NCI-H1436 (cell line): ENCODE results near the gene SLC17A1.

Source experiments
- DNase-seq: peaks from one replicate; lab custom pipeline; 2025; lab: John Stamatoyannopoulos, UW

Gene SLC17A1

GRCh38 chr6:25831532-25832306 lies at the start of gene SLC17A1:
SLC17A1 (minus strand) TSS chr6:25832052; CDS start chr6:25830557, 1,495 bp downstream.
- no peak for DNase-seq

GRCh38 chr6:25880601-25881000 lies 48.7 kb upstream of the SLC17A1 start:
- DNase-seq: no peak

- DNase-seq: no peak
Observed at GRCh38 chr6:25878721-25879322, 47.0 kb upstream of the SLC17A1 start.

- DNase-seq: no peak
Observed at GRCh38 chr6:25875926-25876602, 44.2 kb upstream of the SLC17A1 start.

GRCh38 chr6:25875563-25875905 lies 43.7 kb upstream of the SLC17A1 start:
- no peak for DNase-seq

GRCh38 chr6:25874822-25875562 lies 43.1 kb upstream of the SLC17A1 start:
- no peak for DNase-seq

- no peak for DNase-seq
Observed at GRCh38 chr6:25874118-25874517, 42.3 kb upstream of the SLC17A1 start, which contains the start of gene SLC17A3. SLC17A3 (minus strand) TSS chr6:25874243; CDS start chr6:25868387, 5,856 bp downstream.

- no peak for DNase-seq
Observed at GRCh38 chr6:25872814-25873213, 41.0 kb upstream of the SLC17A1 start.

GRCh38 chr6:25869840-25870239 lies 38.0 kb upstream of the SLC17A1 start:
- DNase-seq: no peak

GRCh38 chr6:25868436-25869183 lies 36.8 kb upstream of the SLC17A1 start:
- no peak for DNase-seq

GRCh38 chr6:25866011-25866410 lies 34.2 kb upstream of the SLC17A1 start:
- no peak for DNase-seq

- no peak for DNase-seq
Observed at GRCh38 chr6:25863360-25863759, 31.5 kb upstream of the SLC17A1 start.

GRCh38 chr6:25862199-25862598 lies 30.3 kb upstream of the SLC17A1 start:
- DNase-seq: no peak

- DNase-seq: no peak
Observed at GRCh38 chr6:25852756-25853155, 20.9 kb upstream of the SLC17A1 start.

- DNase-seq: no peak
Observed at GRCh38 chr6:25851961-25852360, 20.1 kb upstream of the SLC17A1 start.

- no peak for DNase-seq
Observed at GRCh38 chr6:25844518-25844917, 12.7 kb upstream of the SLC17A1 start.

GRCh38 chr6:25842526-25842925 lies 10.7 kb upstream of the SLC17A1 start:
- no peak for DNase-seq

GRCh38 chr6:25835442-25836283 lies 3.8 kb upstream of the SLC17A1 start:
- DNase-seq: no peak

GRCh38 chr6:25834950-25835349 lies 3.1 kb upstream of the SLC17A1 start:
- DNase-seq: no peak

GRCh38 chr6:25833136-25833535 lies 1.3 kb upstream of the SLC17A1 start:
- no peak for DNase-seq

GRCh38 chr6:25832670-25833069 lies 818 bp upstream of the SLC17A1 start:
- no peak for DNase-seq
